ENCODE measurements around the gene PRKCE.

DNA sequence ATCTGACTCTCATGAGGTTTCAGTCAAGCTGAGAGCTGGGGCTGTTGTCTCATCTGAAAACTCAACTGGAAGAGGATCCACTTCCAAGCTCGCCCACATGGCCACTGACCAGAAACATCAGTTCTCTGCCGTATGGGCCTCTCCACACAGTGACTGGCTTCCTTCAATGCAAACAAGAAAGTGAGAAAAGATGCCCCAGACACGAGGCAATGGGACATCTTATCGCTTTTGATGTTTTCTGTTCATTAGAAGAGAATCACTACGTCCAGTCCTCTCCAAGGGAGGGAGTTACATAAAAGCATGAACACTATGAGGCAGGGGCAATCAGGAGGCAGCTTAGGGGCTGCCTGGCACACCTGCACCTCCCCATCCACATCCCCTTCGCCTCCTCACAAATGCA, 338.7 kb downstream of the PRKCE start:
- TF ChIP-seq, protein P1, sequence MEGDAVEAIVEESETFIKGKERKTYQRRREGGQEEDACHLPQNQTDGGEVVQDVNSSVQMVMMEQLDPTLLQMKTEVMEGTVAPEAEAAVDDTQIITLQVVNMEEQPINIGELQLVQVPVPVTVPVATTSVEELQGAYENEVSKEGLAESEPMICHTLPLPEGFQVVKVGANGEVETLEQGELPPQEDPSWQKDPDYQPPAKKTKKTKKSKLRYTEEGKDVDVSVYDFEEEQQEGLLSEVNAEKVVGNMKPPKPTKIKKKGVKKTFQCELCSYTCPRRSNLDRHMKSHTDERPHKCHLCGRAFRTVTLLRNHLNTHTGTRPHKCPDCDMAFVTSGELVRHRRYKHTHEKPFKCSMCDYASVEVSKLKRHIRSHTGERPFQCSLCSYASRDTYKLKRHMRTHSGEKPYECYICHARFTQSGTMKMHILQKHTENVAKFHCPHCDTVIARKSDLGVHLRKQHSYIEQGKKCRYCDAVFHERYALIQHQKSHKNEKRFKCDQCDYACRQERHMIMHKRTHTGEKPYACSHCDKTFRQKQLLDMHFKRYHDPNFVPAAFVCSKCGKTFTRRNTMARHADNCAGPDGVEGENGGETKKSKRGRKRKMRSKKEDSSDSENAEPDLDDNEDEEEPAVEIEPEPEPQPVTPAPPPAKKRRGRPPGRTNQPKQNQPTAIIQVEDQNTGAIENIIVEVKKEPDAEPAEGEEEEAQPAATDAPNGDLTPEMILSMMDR (conservative IDR thresholded peaks at IDR 0.05; ENCODE audit: low read depth, low read length) = no peak
- TF ChIP-seq EZH2 (IDR thresholded peaks at IDR 0.05; ENCODE audit: borderline replicate concordance, low read depth, low read length, poor library complexity, severe bottlenecking) = no peak
